ENCODE results near the gene COL27A1.

The COL27A1 gene

GRCh38 chr9:114341152-114341830 lies 186.0 kb downstream of the COL27A1 start:
- H3K27me3 ChIP-seq (ENCODE audit: control insufficient read depth, insufficient read depth, low read length), result no peaks in the 10 kb centered on the region
- no peak overlapping the region for H3K27ac ChIP-seq

GRCh38 chr9:114341991-114342390 lies 186.7 kb downstream of the COL27A1 start:
- no peak overlapping the region for H3K27ac ChIP-seq
- TF ChIP-seq CTCF (IDR thresholded peaks at IDR 0.05), result no peak
- H3K36me3 ChIP-seq (ENCODE audit: control insufficient read depth, insufficient read depth, low read length), result no peaks in the 10 kb centered on the region

More at GRCh38 chr9:114341152-114341830, 186.0 kb downstream of the COL27A1 start:
- no peaks in the 10 kb centered on the region for H3K36me3 ChIP-seq (ENCODE audit: control insufficient read depth, insufficient read depth, low read length)
- no peak overlapping the region for H3K4me3 ChIP-seq (ENCODE audit: low read depth, low read length)
- no peaks in the 10 kb centered on the region for H3K9me3 ChIP-seq (ENCODE audit: control insufficient read depth, low read length)
- no peak overlapping the region for H3K4me2 ChIP-seq (ENCODE audit: low read length)
- no peaks in the 10 kb centered on the region for H3K4me1 ChIP-seq
- H3K79me2 ChIP-seq, result no peaks in the 10 kb centered on the region
- H3K9ac ChIP-seq, result no peak overlapping the region
- no peak overlapping the region for H2AFZ ChIP-seq
- TF ChIP-seq CTCF (IDR thresholded peaks at IDR 0.05), result no peak

DNA sequence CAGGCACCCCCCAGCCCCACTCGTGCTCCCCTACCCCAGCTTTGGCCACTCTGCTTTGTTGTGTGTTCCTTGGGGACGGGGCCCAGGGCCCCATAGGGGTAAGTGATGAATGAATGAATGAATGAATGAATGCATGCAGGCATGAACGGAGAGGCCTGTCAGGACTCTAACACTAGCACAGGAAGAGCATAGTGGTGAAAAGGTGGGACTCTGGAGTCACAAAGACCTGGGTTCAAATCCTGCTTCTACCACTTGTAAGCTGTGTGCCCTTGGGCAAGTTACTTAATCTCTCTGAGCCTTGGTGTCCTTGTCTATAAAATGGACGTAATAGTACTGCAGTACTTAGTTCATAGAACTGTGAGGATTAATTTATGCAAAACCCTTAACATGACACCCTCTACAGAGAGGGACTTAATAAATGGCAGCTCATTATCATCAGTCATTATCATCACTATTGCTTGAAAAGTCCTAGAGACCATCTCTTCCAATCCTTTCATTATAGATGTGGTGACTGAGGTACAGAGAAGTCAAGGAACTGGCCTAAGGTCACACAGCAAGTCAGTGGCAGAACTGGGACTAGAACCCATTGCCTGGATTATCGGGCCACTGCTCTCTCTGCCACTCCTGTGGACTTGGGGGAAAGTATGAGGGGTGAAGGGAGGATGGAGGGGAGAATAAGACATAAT lies 187.6 kb downstream of the COL27A1 start:
- H3K4me3 ChIP-seq (ENCODE audit: low read depth, low read length), result no peak overlapping the region
- H3K79me2 ChIP-seq, result no peaks in the 10 kb centered on the region
- no peak for TF ChIP-seq CTCF (IDR thresholded peaks at IDR 0.05)
- H3K36me3 ChIP-seq (ENCODE audit: control insufficient read depth, insufficient read depth, low read length), result no peaks in the 10 kb centered on the region
- no peak overlapping the region for H3K27ac ChIP-seq
- H2AFZ ChIP-seq, result no peak overlapping the region
- no peaks in the 10 kb centered on the region for H3K9me3 ChIP-seq (ENCODE audit: control insufficient read depth, low read length)
- no peak overlapping the region for H3K9ac ChIP-seq
- no peak overlapping the region for H3K4me2 ChIP-seq (ENCODE audit: low read length)
- H3K4me1 ChIP-seq, result no peaks in the 10 kb centered on the region
- no peaks in the 10 kb centered on the region for H3K27me3 ChIP-seq (ENCODE audit: control insufficient read depth, insufficient read depth, low read length)

More at GRCh38 chr9:114341991-114342390, 186.7 kb downstream of the COL27A1 start:
- H3K4me3 ChIP-seq (ENCODE audit: low read depth, low read length), result no peak overlapping the region
- H3K27me3 ChIP-seq (ENCODE audit: control insufficient read depth, insufficient read depth, low read length), result no peaks in the 10 kb centered on the region
- H3K9ac ChIP-seq, result no peak overlapping the region
- H3K79me2 ChIP-seq, result no peaks in the 10 kb centered on the region
- H3K4me1 ChIP-seq, result no peaks in the 10 kb centered on the region
- no peak overlapping the region for H3K4me2 ChIP-seq (ENCODE audit: low read length)
- H3K9me3 ChIP-seq (ENCODE audit: control insufficient read depth, low read length), result no peaks in the 10 kb centered on the region
- H2AFZ ChIP-seq, result no peak overlapping the region

GRCh38 chr9:114343471-114344187 lies 188.3 kb downstream of the COL27A1 start:
- Histone ChIP-seq H3K79me2 (no peaks in the 10 kb centered on the region), H2AFZ (no peak overlapping the region), H3K4me1 (no peaks in the 10 kb centered on the region), H3K4me2 (ENCODE audit: low read length) (no peak overlapping the region), H3K27ac (no peak overlapping the region), H3K9me3 (ENCODE audit: control insufficient read depth, low read length) (no peaks in the 10 kb centered on the region), H3K4me3 (ENCODE audit: low read depth, low read length) (no peak overlapping the region), H3K9ac (no peak overlapping the region), H3K27me3 (ENCODE audit: control insufficient read depth, insufficient read depth, low read length) (no peaks in the 10 kb centered on the region), H3K36me3 (ENCODE audit: control insufficient read depth, insufficient read depth, low read length) (no peaks in the 10 kb centered on the region)
- TF ChIP-seq CTCF (IDR thresholded peaks at IDR 0.05), result no peak

Measured in parathyroid adenoma (tissue), 2 donors.